Measurements from ENCODE around the gene KLF12.
A peak's percentile ranks its signal among the peaks of the same experiment; 100 is the strongest.

The KLF12 gene

DNA sequence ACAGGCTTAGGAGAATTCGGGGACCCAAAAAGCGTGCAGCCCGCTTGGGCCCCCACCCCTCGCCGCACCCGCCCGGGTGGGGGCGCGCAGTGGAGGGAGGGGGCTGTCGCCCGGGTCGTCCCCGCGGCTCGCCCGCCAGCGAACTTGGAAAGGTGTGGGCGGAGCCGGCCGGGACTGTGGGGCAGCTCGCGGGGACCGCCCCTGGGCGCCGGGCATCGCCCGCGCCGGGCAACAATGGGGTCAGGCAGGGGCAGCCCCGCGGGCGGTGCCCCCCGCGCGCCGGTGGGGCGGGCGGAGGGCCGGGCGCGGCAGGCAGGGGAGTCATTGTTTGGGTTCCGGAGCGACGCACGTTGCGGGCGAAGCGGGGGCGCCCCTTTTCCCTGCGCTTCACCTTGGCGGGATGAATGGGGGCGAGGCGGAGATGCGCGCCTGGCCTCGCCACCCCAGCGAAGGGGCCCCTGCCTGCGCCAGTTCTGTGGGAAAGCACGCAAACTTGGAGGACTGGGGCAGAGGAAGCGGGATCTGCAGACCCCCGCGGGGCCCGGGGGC is 647 bp upstream of the KLF12 start:
- peak; percentile 78 for DNase-seq

DNA sequence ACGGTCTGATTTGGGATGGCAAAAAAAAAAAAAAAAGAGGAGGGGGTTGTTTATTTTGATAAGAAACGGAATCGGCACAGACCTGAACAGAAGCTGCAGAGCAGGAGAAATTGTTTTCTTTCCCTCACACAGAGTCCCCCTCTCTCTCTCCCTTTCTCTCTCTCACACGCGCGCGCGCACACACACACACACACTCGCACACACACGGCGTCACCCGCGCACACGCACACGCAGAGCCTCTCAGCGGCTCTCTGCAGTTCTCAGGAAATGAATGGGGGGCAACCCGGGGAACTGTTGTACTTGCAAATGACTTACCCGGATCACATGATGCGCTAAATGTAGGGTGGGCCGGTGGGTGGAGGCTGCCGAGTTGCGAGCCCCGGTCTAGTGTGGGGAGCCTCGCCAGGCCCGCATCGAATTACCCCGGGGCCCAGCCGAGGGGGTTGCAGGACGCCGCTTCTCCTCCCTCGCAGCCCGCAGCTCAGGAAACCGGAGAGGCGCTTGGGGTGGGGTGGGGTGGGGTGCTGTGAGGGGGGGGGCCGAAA is 475 bp downstream of the KLF12 start:
- DNase-seq = peak; percentile 71

DNA sequence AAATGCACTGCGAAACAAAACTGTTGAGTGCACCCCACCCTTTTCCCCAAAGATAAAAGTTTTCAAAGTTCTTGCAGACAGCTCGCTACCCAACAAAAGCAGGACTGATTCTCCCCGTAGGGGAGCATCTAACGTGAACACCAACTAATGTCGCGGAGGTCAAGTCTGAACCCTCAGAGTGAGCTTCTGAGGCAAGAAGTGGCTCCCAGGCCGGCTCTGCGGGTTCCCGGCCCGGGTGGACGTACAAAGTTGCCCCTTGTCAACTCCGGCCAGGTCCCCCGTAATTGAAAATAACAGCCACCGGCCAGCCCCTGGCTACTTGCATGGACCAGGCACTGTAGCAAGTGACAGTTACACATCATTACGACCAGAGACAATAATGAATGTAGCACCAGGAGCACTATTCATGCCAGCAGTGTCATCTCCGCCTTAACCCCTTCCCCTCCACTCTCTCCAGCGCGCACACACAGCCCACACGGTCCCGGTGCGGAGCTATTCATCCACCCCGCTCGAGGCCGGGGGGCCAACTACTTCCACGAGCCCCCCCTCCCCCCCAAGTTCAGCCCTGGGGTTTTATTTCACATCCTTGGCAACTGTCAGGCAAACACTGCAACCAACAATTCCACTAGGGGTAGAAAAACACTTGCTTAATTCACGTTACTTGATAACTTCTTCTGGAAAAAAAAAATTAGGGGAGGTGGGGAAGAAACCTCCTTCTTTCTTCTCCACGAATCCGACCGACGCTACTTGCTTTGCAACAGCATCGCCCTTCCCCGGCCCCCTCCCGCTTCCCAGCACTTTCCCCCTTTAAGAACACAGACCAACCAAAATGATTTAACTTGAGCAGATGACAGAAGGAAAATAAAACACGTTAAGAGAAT is 1.2 kb downstream of the KLF12 start:
- DNase-seq = peak; percentile 51

GRCh38 chr13:74132152-74132775 is 1.9 kb downstream of the KLF12 start:
- DNase-seq = no peak

GRCh38 chr13:74131227-74131626 is 3.0 kb downstream of the KLF12 start:
- DNase-seq = no peak

DNA sequence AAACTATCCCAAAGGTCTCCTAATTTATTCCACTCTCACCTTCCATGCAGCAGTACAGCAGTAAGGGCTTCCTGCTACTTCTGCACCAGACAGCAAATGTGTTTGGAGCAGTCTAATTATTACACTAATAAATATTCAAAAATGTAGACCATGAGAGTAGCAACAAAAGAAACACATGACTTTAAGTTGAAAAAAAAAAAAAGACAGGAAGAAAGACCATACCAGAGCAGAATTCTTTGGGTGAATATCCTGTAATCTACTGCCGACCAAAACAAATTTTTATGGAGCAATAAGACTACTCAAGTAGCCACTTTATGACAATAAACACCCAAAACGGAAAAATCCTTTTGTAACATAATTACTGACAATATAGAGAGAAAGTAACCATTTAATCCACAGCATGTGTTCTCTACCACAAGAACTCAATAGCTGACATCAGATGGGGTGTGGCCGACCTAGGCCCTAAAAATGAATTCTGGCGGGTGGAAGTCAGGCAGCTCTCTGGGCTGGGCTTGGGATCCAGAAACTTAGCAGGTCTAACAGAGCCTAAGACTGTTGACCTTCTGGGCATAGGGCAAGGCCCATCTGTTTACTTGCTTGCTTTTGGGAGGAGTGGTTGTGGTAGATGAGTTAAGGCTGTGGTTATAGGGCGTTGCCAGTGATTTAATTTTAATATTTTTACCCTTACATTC is 4.6 kb downstream of the KLF12 start:
- DNase-seq = no peak

DNA sequence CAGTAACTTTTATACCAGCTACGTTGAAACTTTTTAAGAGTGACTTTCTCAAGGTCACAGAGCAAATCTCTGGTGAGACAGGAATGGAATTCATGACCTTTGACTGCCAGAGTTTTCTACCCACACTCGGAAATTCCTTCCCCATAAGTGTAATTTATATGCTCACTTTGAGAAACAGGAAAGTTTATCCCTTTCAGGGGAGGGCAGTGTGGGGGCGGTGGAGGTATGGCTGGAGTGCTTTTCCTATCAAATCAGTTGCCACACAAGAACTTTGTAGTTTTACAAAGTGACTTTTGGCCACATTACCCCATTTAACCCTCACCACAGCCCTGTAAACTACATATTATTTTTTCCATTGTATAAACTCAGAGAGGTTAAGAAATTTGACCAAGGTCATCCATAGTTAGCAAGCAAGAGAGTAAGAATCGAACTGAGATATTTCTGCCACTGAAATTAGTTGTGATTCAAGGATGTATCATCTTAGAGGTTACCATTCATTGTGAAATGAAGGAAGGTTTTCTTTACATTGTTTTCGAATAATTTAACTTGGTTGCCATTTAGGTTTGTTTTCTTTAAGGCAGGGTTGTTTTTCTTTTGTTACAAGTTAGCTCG is 5.9 kb downstream of the KLF12 start:
- no peak for DNase-seq

DNA sequence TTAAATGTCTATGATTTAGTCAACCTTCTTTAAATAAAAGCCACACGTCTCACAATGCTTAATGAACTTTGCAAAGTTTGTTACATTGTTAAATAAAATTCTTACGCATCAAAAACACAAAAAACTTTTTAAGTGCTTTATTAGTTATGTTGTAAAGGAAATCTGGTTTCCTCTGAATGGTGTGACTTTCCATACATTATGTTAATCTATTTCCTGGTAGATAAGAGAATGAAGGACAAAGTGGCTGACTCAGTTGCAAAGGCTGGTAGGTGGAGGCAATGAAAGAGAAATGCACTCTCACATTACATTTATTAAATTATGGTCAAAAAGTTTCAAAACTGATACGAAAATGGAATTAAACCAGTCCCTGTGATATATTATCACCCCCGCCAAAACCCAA is 15.9 kb downstream of the KLF12 start:
- no peak for DNase-seq

DNA sequence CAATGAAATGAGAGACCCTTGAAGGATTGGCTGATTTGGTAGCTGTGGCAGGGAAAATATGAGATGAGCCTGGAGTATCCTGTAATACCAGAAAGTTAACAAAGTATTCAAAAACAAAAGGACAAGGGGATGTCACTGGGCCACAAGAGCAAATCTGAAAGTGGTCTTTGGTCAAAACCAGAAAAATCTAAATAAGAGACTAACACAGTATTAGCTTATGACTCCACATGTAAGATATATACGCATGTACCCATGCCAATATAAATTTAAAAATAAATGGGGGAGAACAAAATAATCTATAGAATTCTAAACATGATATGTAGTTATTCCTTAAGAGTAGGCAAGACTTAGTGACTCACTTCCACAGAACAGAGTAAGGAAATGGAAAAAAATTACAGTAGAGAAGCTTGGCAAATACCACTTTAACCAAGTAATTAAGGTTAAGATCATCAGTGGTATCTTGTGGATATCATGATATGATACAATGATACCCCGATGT is 16.9 kb downstream of the KLF12 start:
- no peak for DNase-seq

DNA sequence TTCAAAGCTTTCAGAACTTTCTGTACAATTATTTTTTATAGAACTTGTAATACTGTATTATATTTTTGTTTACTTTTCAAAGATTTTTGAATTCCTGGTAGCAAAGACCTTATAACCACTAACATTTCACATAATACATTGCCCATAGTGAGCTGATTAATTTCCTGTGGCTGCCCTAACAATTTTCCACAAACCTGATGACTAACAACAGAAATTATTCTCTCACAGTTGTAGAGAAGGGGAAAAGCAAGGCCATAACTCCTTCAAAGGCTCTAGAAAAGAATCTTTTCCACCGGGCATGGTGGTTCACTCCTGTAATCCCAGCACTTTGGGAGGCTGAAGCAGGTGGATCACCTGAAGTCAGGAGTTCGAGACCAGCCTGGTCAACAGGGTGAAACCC is 19.1 kb downstream of the KLF12 start:
- DNase-seq = no peak

GRCh38 chr13:74114641-74115040 is 19.6 kb downstream of the KLF12 start:
- DNase-seq = no peak

- DNase-seq = no peak
These were observed 20.0 kb downstream of the KLF12 start for GRCh38 chr13:74114202-74114601.

GRCh38 chr13:74111901-74112824 is 22.0 kb downstream of the KLF12 start:
- DNase-seq = no peak

- DNase-seq = no peak
These were observed 22.8 kb downstream of the KLF12 start for GRCh38 chr13:74111399-74111798.

DNA sequence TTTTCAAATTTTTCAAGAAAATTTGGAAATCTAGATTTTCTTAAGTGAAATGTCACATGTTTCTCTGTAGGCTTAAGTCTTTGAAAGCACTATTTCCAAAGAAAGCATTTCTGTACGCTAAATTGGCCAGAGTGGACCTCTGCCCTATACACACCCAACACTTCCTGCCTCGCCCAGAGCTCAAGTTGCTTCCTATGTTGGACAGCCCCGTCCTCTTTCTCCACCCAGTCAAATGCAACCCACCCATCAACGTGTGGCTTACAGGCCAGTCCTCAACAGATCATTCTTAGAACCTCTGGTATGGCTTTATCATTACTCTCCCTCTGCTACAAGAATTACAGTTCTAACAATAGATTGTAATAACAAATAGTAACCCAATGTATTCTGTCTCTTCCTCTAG is 24.2 kb downstream of the KLF12 start:
- no peak for DNase-seq

DNA sequence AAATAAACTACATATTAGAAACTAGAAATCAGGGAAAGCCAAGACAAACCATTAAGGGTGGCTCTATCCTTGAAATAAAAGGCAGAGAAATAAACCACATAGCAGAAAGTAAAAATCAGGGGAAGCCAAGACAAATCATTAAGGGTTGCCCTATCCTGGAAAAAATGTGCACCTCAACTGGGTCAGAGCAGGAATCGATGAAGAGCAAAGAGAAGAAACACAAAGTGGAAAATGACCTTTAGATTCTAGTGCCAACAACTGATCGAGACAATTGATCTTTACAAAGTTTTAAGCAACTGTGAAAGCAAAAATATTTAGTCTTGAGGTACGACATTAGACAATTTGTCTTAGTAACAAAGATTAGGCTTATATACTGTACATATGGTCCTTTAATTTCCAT is 26.6 kb downstream of the KLF12 start:
- no peak for DNase-seq

DNA sequence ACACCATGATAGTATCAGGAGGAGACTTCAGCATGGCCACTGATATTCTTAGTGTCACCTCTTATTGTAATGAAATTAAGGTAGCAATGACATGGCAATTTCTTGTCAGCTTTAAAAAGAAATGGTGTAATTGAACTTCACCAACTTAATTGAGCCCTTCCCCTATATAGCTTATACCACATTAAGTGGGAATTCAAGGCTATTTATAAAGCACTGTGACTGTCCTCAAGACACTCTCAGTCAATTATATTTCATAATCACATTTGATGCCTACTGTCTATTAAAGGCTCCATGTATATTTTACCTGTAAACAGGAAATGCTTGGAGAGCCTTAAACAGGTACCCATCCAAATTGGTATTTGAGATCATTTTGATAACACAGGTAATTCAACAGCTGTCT is 28.3 kb downstream of the KLF12 start:
- no peak for DNase-seq

GRCh38 chr13:74104661-74105275 is 29.4 kb downstream of the KLF12 start:
- DNase-seq = no peak

DNA sequence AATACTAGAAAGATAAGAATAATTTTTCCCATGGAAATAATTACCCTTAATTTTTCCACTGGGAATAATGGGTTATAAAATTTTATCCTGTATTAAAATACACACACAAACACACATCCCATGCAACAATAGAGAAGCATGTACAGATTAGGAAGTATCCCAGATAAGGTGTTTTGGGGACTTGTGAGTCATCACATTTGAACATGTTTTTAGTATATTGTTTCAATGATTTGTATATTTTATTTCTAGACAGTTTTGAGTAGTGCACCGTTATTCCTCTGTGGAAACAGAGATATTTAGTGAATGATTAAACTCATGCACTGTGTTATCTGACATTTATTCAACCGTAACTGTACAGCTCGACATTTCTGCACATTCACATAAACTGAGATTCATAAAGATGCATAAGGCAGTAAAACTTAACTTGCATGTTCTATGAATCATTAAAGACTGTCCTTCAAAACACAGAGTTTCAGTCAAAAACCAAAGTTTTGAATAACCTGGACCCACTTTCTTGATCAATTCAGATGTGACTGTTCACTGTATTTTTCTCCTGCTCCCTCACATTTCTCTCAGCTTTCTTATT is 30.1 kb downstream of the KLF12 start:
- DNase-seq = no peak

DNA sequence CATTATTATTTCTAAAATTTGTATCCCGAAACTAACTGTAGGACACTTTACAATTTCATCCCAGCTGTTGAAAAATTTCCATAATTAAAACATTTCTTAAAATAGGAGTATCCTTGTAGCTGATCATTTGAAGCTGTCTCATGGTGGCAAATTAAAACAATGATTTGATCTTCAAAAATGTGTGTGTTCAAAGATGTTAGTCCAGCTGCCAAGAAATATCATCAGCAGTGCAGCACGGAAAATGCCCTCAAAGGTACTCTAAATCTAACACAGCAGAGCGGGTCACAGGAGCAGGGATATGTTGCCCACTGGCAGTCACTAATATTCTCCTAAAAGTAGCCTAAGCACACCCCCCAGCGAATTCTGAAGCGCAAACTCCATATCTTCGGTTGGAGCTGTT is 31.0 kb downstream of the KLF12 start:
- DNase-seq = no peak

DNA sequence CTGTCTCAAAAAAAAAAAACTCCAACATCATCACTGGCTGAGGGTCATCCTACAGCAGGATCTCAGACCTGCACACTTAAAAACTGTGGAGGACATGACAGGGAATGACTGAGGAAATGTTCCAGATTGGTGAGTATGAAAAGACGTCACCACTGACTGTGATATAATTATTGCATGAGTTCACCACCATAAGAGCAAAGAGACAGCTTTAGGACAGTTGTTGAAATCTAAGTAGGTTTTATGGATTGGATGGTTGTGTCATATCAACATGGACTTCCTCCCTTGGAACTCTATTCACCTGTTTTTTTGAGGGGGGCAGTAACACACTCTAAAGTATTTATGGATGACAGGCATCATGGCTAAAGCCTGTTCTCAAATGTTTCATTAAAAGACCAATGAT is 31.5 kb downstream of the KLF12 start:
- DNase-seq = no peak

Measured in activated CD4-positive, CD25-positive, alpha-beta regulatory T cell treated with anti-CD3 and anti-CD28 coated beads, Interleukin-2, amount 50 U/mL, for 72 hours (primary cell).